Stimulated activated CD8-positive, alpha-beta memory T cell treated with anti-CD3 and anti-CD28 coated beads, Interleukin-2, amount 100 ng/mL, for 48 hours (primary cell): Measurements from ENCODE around the gene PPM1E.
"Not testable (repeated sequence)": the region's sequence is repeated elsewhere in the genome, so short reads cannot be mapped to it uniquely, and the experiment has no call there.

Source experiments
- DNase-seq, 2 donors: peaks; one replicate each; pipeline ENCODE4 v3.0.0-alpha.2; 2020; ENCODE audit warnings: low read depth in 2 of 2

Gene PPM1E

GRCh38 chr17:58779446-58779845, 23.8 kb downstream of the PPM1E start:
- DNase-seq, result no peak

GRCh38 chr17:58783380-58783779, 27.7 kb downstream of the PPM1E start:
- no peak for DNase-seq

- no peak for DNase-seq
Measured at GRCh38 chr17:58785097-58785496, 29.4 kb downstream of the PPM1E start.

- no peak for DNase-seq
Measured at GRCh38 chr17:58786586-58787295, 31.1 kb downstream of the PPM1E start.

GRCh38 chr17:58788199-58788598, 32.5 kb downstream of the PPM1E start:
- no peak for DNase-seq

- DNase-seq, result no peak
Measured at GRCh38 chr17:58789160-58789559, 33.5 kb downstream of the PPM1E start.

- no peak for DNase-seq
Measured at GRCh38 chr17:58789831-58790230, 34.2 kb downstream of the PPM1E start.

GRCh38 chr17:58794508-58794907, 38.9 kb downstream of the PPM1E start:
- not testable (repeated sequence) for DNase-seq

- DNase-seq, result no peak
Measured at GRCh38 chr17:58802188-58802587, 46.5 kb downstream of the PPM1E start.

- DNase-seq, result no peak
Measured at GRCh38 chr17:58806046-58806445, 50.4 kb downstream of the PPM1E start.

GRCh38 chr17:58808609-58809563, 53.2 kb downstream of the PPM1E start:
- DNase-seq, result no peak

GRCh38 chr17:58809564-58809936, 53.9 kb downstream of the PPM1E start:
- no peak for DNase-seq

GRCh38 chr17:58811290-58811689, 55.6 kb downstream of the PPM1E start:
- DNase-seq, result no peak

GRCh38 chr17:58813712-58814111, 58.1 kb downstream of the PPM1E start:
- DNase-seq, result no peak

- no peak for DNase-seq
Measured at GRCh38 chr17:58818654-58819053, 63.0 kb downstream of the PPM1E start.

- no peak for DNase-seq
Measured at GRCh38 chr17:58822148-58823050, 66.7 kb downstream of the PPM1E start.

GRCh38 chr17:58823051-58823525, 67.4 kb downstream of the PPM1E start:
- DNase-seq, result no peak

- DNase-seq, result no peak
Measured at GRCh38 chr17:58829172-58829637, 73.6 kb downstream of the PPM1E start.

- DNase-seq, result no peak
Measured at GRCh38 chr17:58831780-58832179, 76.1 kb downstream of the PPM1E start.

GRCh38 chr17:58832514-58832913, 76.9 kb downstream of the PPM1E start:
- DNase-seq, result no peak

GRCh38 chr17:58837699-58838098, 82.0 kb downstream of the PPM1E start:
- DNase-seq, result no peak
